Stomach (tissue), 9 donors: Measurements from ENCODE around the gene ACACA. TPM values are rescaled to one million over a fixed set of nuclear protein-coding genes. Genes with fewer than 3 reads are reported as not detected.
A peak's percentile ranks its signal among the peaks of the same experiment; 100 is the strongest.

Experiments
- DNase-seq, 2 donors: peaks; one replicate each; pipeline versions ENCODE4 v3.0.0 to v3.0.0-alpha.2; 2013 to 2019
- H3K27ac ChIP-seq, 5 donors: fragments of 200-600 bp in 4 of 5; sonication (generic) in 4 of 5; one replicate each; pipeline ENCODE4 v1.5.1; 2013 to 2019; ENCODE audit warnings: mild to moderate bottlenecking in 1 of 5, moderate library complexity in 1 of 5
- H3K27me3 ChIP-seq, 3 donors: fragments of 200-600 bp; sonication (generic); one replicate each; pipeline ENCODE4 v1.5.1; 2017 to 2019; ENCODE audit warnings: mixed run types in 1 of 3
- H3K36me3 ChIP-seq, 4 donors: fragments of 200-600 bp; sonication (generic); 1 replicate in 3 of 4; 2 replicates in 1 of 4; pipeline ENCODE4 v1.5.1; 2016 to 2019
- H3K4me1 ChIP-seq, 4 donors: fragments of 200-600 bp; sonication (generic); one replicate each; pipeline ENCODE4 v1.5.1; 2016 to 2019
- H3K4me3 ChIP-seq, 4 donors: fragments of 200-600 bp; sonication (generic) in 3 of 4; one replicate each; pipeline ENCODE4 v1.5.1; 2016 to 2019; ENCODE audit warnings: mild to moderate bottlenecking in 1 of 4
- H3K9me3 ChIP-seq, 4 donors: fragments of 200-600 bp; sonication (generic); one replicate each; pipeline ENCODE4 v1.5.1; 2016 to 2019
- CTCF ChIP-seq, 7 experiments: fragments of 450-650 bp in 4 of 7; fragments of 200-600 bp in 3 of 7; sonication (generic) in 3 of 7; IDR thresholded peaks; one replicate each; pipeline ENCODE4 v1.5.1; 2016 to 2019; ENCODE audit warnings: antibody characterized with exemption in 7 of 7, control low read depth in 2 of 7, mild to moderate bottlenecking in 1 of 7
- EP300 ChIP-seq: sonication (generic); formaldehyde crosslinking; IDR thresholded peaks from one replicate; pipeline ENCODE4 v1.6.1; 2017; ENCODE audit warnings: antibody characterized with exemption
- POLR2A ChIP-seq, 4 donors: fragments of 450-650 bp; IDR thresholded peaks; one replicate each; pipeline ENCODE4 v1.6.1; 2016; ENCODE audit warnings: antibody characterized with exemption in 4 of 4, control low read depth in 2 of 4, mild to moderate bottlenecking in 1 of 4, moderate library complexity in 1 of 4
- POLR2AphosphoS5 ChIP-seq, 3 donors: sonication (generic); formaldehyde crosslinking; IDR thresholded peaks; one replicate each; pipeline ENCODE4 v1.6.1; 2016; ENCODE audit warnings: antibody characterized with exemption in 3 of 3
- WGBS, 5 donors: extraction: QIAGEN DNeasy Blood & Tissue Kit in 3 of 5; methylation state at CpG; one replicate each; pipeline versions ENCODE4 v1.1.5 to v1.1.7; 2013 to 2018; 5-methylcytosine and 5-hydroxymethylcytosine counted together
- intact Hi-C: fragments of 100-400 bp; cut with DNase I; formaldehyde crosslinking; loops from one replicate; pipeline ENCODE4 v1.15.1; 2023; ENCODE audit warnings: low total_unique reads
- polyA plus RNA-seq, 3 donors: library from polyadenylated mRNA; stranded (reverse); fragments of 200-250 nt; gene quantifications; one replicate each; pipeline ENCODE4 v1.2.3, GENCODE V29; 2013
- total RNA-seq, 5 donors: library from RNA; depleted of rRNA; stranded (reverse); fragments of >200 nt; gene quantifications; one replicate each; pipeline versions ENCODE4 v1.1.0 to v1.2.3, GENCODE V29; 2014 to 2016
- donor health status: healthy with polysubstance abuse.
- donor health status: Bipolar disorder and iron deficiency.
- donor health status: healthy.

ACACA gene
- total and polyA plus RNA-seq, 8 donors, result 9.9 to 59.8 (median 27.7) TPM

DNA sequence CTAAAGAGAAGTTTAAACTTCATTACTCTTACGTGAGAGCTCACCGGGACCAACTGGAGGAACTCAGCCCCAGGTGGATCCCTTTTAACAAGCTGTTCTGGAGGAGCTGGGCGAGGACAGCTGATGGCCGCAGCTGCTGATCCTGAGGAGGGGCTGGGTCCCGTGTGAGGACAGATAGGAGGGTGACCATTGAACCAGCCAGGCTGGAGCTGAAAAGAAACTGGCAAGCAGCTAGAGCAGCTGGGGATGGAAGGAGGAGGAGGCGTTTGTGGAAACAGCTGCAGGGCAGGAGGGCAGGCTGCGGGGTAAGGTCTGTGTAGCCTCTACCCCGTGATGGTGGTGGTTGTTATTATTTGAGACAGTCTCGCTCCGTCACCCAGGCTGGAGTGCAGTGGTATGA, 338.4 kb downstream of the ACACA start:
- H3K36me3 ChIP-seq, result no peaks in the 10 kb centered on the region
- TF ChIP-seq POLR2A (IDR thresholded peaks at IDR 0.05) (no peak), POLR2AphosphoS5 (IDR thresholded peaks at IDR 0.05) (no peak), CTCF (IDR thresholded peaks at IDR 0.05) (no peak), EP300 (no peak)
- H3K9me3 ChIP-seq, result no peaks in the 10 kb centered on the region
- 28 to 54% (median 30%) methylated on average over 10 of the region's 10 CpGs for WGBS, 5 donors
- peaks cover 0 to 46% (median 0%) of the 10 kb centered on the region in 3 donors for H3K27me3 ChIP-seq
- DNase-seq, result peak in 1 of 2 donors; percentile 35
- H3K4me1 ChIP-seq, result peaks cover 9 to 37% (median 21%) of the 10 kb centered on the region in 4 donors
- peak overlapping the region in 1 of 4 donors; percentile 5 for H3K4me3 ChIP-seq
- intact Hi-C loops, result no loop called here
- peak overlapping the region; percentile 70 to 79 (median 74) for H3K27ac ChIP-seq

DNA sequence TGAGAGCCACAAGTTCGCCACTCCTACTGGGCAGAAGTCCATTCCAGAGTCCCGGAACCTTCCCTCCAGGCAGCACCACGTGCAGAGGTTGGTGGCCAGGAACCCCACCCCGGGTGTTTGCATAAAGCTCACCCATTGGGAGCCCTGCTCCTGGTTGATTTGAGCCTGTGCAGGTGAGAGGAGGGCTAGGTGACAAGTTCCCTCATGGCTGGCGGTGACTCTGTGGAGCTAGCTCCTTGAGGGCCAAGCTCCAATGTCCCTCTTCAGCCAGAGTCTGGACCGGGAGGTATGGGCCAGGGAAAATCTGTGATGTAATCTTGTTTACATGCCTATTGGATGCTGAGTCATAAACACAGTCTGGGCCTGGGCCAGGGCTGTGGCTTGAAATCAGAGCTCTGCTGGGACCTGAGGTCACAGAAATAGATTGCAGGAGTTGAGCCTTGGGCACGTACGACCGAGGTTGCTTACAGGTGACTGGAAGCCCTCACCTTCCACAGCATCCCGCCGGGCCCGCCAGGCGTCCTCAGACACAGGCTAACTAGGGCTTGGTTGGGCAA, 339.0 kb downstream of the ACACA start:
- Histone ChIP-seq H3K36me3 (no peaks in the 10 kb centered on the region), H3K4me3 (peak overlapping the region in 1 of 4 donors; percentile 5), H3K9me3 (no peaks in the 10 kb centered on the region), H3K27ac (peak overlapping the region; percentile 70 to 79 (median 74)), H3K4me1 (peaks cover 9 to 37% (median 21%) of the 10 kb centered on the region in 4 donors), H3K27me3 (peaks cover 0 to 46% (median 0%) of the 10 kb centered on the region in 3 donors)
- 19 to 45% (median 32%) methylated on average over 10 to 13 of the region's 13 CpGs for WGBS, 5 donors
- TF ChIP-seq POLR2AphosphoS5 (IDR thresholded peaks at IDR 0.05), result peak in 2 of 3 donors; percentile 64 to 78
- no peak for TF ChIP-seq EP300
- TF ChIP-seq POLR2A (IDR thresholded peaks at IDR 0.05), result no peak
- DNase-seq, result peak; percentile 85 to 93
- intact Hi-C loops, result no loop called here

DNA sequence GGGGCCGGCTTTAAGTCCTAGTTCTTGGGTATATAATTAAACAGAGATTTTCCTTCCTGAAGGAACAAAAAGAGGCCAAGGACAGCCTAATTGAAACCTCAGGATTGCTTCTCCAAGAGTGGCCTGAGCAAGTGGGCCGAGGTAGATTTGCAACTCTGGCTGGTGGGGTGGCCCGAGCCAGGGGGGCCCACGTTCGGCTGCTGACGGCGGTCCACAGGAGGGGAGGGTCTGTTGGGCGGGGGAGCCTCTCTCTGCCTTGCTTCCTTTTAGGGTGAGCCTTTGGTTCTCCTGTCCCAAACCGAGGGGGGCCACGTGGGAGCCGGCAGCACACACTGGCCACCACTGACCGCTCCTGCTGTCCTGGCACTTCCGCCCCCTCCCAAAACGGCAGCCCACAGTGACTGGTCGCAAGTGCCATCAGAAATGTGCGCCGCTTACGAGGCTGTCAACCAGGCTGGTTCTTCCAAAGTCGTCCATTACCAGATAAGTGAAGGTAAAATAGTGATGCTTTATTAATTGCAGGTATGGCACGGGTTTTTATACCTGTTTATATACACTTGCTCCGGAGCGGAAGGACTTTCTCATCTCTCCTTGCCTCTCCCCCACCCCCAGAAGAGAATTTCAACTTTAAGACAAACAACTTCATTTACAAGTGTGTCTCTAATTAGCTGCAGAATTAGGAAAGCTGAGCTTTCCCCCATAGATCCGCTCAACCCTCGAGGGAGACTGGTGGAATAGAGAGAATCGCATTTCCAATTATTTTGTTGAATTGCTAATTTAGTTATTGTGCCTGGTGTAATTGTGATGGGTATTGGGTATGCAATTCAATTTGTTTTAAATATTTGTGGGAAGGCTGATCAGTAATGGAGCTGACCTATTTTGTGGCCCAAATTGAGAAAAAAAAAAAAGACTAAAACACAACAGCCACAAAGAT, 340.0 kb downstream of the ACACA start:
- intact Hi-C loops, result no loop called here
- Histone ChIP-seq H3K4me1 (peaks cover 9 to 37% (median 21%) of the 10 kb centered on the region in 4 donors), H3K4me3 (no peak overlapping the region), H3K27ac (peak overlapping the region; percentile 39 to 76 (median 73)), H3K9me3 (no peaks in the 10 kb centered on the region), H3K36me3 (no peaks in the 10 kb centered on the region), H3K27me3 (peaks cover 0 to 46% (median 0%) of the 10 kb centered on the region in 3 donors)
- WGBS, 5 donors, result 59 to 70% (median 68%) methylated on average over 17 to 25 of the region's 25 CpGs
- no peak for DNase-seq
- TF ChIP-seq POLR2AphosphoS5 (IDR thresholded peaks at IDR 0.05) (no peak), CTCF (IDR thresholded peaks at IDR 0.05) (no peak), EP300 (no peak), POLR2A (IDR thresholded peaks at IDR 0.05) (no peak)

- 25 to 38% (median 32%) methylated on average over 21 to 23 of the region's 23 CpGs for WGBS, 5 donors
- H3K4me3 ChIP-seq, result no peak overlapping the region
Observed at GRCh38 chr17:37065486-37066321, 340.9 kb downstream of the ACACA start.

More at GRCh38 chr17:37065486-37066321, 340.9 kb downstream of the ACACA start:
- no peaks in the 10 kb centered on the region for H3K36me3 ChIP-seq
- H3K27me3 ChIP-seq, result peaks cover 0 to 46% (median 0%) of the 10 kb centered on the region in 3 donors
- DNase-seq, result no peak
- peak overlapping the region; percentile 39 to 76 (median 58) for H3K27ac ChIP-seq
- intact Hi-C loops, result no loop called here
- peaks cover 9 to 38% (median 25%) of the 10 kb centered on the region in 4 donors for H3K4me1 ChIP-seq
- H3K9me3 ChIP-seq, result no peaks in the 10 kb centered on the region
- TF ChIP-seq CTCF (IDR thresholded peaks at IDR 0.05) (no peak), POLR2AphosphoS5 (IDR thresholded peaks at IDR 0.05) (no peak), EP300 (no peak), POLR2A (IDR thresholded peaks at IDR 0.05) (no peak)
